ENCODE data around the gene ARHGEF17. TPM values are rescaled to one million over a fixed set of nuclear protein-coding genes. Genes with fewer than 3 reads are reported as not detected.

Gene ARHGEF17
- total RNA-seq, 1 experiment from 2014 or later: 22.3 TPM

- no peaks in the 10 kb centered on the region for H3K9me3 Mint-ChIP-seq (ENCODE audit: low read depth, unreplicated experiment)
- peaks cover 27% of the 10 kb centered on the region for H3K27me3 Mint-ChIP-seq (ENCODE audit: unreplicated experiment)
- no peak for TF ChIP-seq CTCF (IDR thresholded peaks at IDR 0.05; ENCODE audit: unreplicated experiment)
- BruUV-seq (replicated peaks): no TSS peak
- no peak for DNase-seq
- CTCF ChIA-PET: no interaction called here
- intact Hi-C loops (cut with micrococcal nuclease; ENCODE audit: unreplicated experiment): no loop called here
- H3K36me3 Mint-ChIP-seq (ENCODE audit: insufficient read depth, unreplicated experiment): no peaks in the 10 kb centered on the region
- H3K4me3 Mint-ChIP-seq (ENCODE audit: low read depth, unreplicated experiment): no peak overlapping the region
- H3K4me1 Mint-ChIP-seq (ENCODE audit: low read depth, unreplicated experiment): no peaks in the 10 kb centered on the region
- no peak overlapping the region for H3K27ac Mint-ChIP-seq (ENCODE audit: unreplicated experiment)
Observed at GRCh38 chr11:73281201-73281741, 26.8 kb upstream of the ARHGEF17 start.

- Mint-ChIP-seq H3K27ac (ENCODE audit: unreplicated experiment) (no peak overlapping the region), H3K9me3 (ENCODE audit: low read depth, unreplicated experiment) (no peaks in the 10 kb centered on the region)
- intact Hi-C loops (cut with micrococcal nuclease; ENCODE audit: unreplicated experiment): no loop called here
Observed at GRCh38 chr11:73281796-73282660, 26.0 kb upstream of the ARHGEF17 start.

GRCh38 chr11:73283276-73284000, 24.6 kb upstream of the ARHGEF17 start:
- intact Hi-C loops (cut with micrococcal nuclease; ENCODE audit: unreplicated experiment): no loop called here
- Mint-ChIP-seq H3K4me1 (ENCODE audit: low read depth, unreplicated experiment) (no peaks in the 10 kb centered on the region), H3K36me3 (ENCODE audit: insufficient read depth, unreplicated experiment) (no peaks in the 10 kb centered on the region), H3K9me3 (ENCODE audit: low read depth, unreplicated experiment) (no peaks in the 10 kb centered on the region), H3K27me3 (ENCODE audit: unreplicated experiment) (peaks cover 27% of the 10 kb centered on the region), H3K27ac (ENCODE audit: unreplicated experiment) (no peak overlapping the region), H3K4me3 (ENCODE audit: low read depth, unreplicated experiment) (no peak overlapping the region)
- CTCF ChIA-PET: interaction anchor here (0.6 kb wide), 1 partner anchor 280 kb away, joined by 4 read pairs; no protein-coding TSS in a partner anchor
- no peak for DNase-seq
- no peak for TF ChIP-seq CTCF (IDR thresholded peaks at IDR 0.05; ENCODE audit: unreplicated experiment)
- BruUV-seq (replicated peaks): no TSS peak

More at GRCh38 chr11:73281796-73282660, 26.0 kb upstream of the ARHGEF17 start:
- CTCF ChIA-PET: no interaction called here
- Mint-ChIP-seq H3K4me1 (ENCODE audit: low read depth, unreplicated experiment) (no peaks in the 10 kb centered on the region), H3K36me3 (ENCODE audit: insufficient read depth, unreplicated experiment) (no peaks in the 10 kb centered on the region), H3K27me3 (ENCODE audit: unreplicated experiment) (peaks cover 27% of the 10 kb centered on the region), H3K4me3 (ENCODE audit: low read depth, unreplicated experiment) (no peak overlapping the region)
- no peak for DNase-seq
- no TSS peak for BruUV-seq (replicated peaks)
- TF ChIP-seq CTCF (IDR thresholded peaks at IDR 0.05; ENCODE audit: unreplicated experiment): no peak

- no TSS peak for BruUV-seq (replicated peaks)
- intact Hi-C loops (cut with micrococcal nuclease; ENCODE audit: unreplicated experiment): no loop called here
- no peak for TF ChIP-seq CTCF (IDR thresholded peaks at IDR 0.05; ENCODE audit: unreplicated experiment)
- peaks cover 5% of the 10 kb centered on the region for H3K4me1 Mint-ChIP-seq (ENCODE audit: low read depth, unreplicated experiment)
- peaks cover 3% of the 10 kb centered on the region for H3K36me3 Mint-ChIP-seq (ENCODE audit: insufficient read depth, unreplicated experiment)
- CTCF ChIA-PET: no interaction called here
- H3K27ac Mint-ChIP-seq (ENCODE audit: unreplicated experiment): no peak overlapping the region
- no peak overlapping the region for H3K4me3 Mint-ChIP-seq (ENCODE audit: low read depth, unreplicated experiment)
- no peak for DNase-seq
- H3K27me3 Mint-ChIP-seq (ENCODE audit: unreplicated experiment): peaks cover 27% of the 10 kb centered on the region
- no peaks in the 10 kb centered on the region for H3K9me3 Mint-ChIP-seq (ENCODE audit: low read depth, unreplicated experiment)
Observed at GRCh38 chr11:73284106-73284505, 24.0 kb upstream of the ARHGEF17 start.

All from Calu3 (cell line).